HG02852 (cell line): ENCODE data around the gene EPHA4.

Experiments used
- ATAC-seq: cut with Tn5 transposase; IDR thresholded peaks from one replicate; pipeline ENCODE4 v1.9.1; 2021; ENCODE audit warnings: mild to moderate bottlenecking, moderate library complexity; ENCODE audit not compliant: unreplicated experiment

The EPHA4 gene

DNA sequence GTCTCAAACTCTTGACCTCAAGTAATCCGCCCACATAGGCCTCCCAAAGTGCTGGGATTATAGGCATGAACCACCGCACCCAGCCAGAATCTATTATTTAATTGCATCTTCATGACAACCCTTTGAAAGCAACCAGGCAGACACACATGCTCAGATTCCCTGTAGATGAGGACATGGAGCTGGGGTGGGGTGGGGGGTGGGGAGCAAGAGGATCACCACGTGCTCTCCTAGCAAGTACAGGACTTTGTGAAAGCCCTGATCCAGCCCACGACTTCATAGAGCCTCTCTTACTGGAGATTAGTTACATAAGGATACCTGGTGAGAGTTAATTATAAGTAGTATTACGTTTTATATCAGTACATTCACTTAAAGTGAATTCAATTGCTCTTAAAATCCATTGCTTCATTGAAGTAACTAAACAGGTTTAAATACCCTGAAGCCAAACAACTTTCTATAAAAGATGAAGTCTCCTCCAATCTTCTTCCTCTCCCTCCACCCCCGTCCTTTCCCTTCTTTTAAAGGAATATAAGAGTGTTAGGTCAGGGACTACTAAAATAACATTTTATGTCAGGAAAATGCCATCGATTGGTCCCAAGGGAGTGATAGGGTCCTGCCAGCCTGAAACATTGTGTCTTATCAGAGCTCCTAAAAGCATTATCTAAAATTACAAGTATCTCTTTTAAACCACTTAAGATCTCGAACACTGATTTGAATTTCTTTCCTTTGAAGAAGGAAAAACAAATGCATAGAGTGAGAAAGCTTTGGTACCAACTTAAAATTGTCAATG is 123.9 kb downstream of the EPHA4 start:
- no peak for ATAC-seq

DNA sequence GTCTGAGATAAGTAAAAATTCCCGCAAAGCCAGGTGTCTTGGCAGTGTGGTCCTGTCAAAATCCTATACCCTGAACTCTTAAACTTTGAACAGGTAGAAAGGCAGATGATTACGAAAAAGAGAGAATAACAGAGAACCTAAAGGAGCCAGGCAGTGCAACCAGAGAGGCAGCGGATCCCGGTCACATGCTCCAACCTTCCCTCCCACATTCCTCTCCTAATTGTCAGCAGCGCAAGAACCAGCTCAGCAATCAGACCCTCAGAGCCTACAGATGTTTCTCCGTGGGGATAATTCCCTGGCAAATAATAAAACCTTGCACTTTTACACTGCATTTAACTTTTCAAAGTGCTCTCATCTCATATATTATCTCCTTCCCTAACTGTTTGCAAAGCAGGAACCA is 124.8 kb downstream of the EPHA4 start:
- ATAC-seq: no peak

DNA sequence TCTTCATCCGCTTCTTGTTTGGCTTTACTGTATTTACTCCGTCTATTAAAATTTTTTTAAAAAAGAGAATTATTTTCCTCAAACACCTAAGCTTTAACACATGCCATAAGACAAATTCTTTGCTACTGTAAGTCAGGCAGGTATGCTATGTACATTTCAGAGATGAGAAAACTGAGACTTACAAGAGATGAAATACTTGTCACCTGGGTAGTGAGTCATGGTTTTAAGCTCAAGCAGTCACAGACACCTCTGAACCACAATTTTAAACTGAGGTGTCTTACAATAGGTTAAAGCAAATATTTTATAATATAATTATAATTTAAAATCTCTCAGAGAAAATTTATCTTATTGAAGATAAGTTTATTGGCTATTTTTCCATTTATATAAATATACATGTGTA is 126.0 kb downstream of the EPHA4 start:
- no peak for ATAC-seq

DNA sequence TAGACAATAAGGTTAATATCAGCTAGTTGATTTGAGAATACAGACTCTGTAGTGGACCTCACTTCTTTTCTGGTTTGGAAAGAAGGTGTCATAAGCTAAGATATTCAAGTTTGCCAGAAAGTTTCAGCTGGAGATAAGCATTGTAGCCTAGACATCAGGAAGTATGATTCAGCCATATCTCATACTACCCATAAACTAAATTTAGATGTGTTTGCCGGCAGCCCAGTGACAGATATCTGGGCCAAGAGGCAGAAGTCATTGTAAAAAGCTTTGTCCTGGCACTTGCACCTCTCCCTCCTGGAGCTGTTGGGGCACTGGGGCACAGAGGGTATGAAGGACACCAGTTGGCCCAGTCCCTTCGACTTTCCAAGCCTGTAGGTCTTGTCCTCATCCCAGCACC is 128.0 kb downstream of the EPHA4 start:
- ATAC-seq: no peak

- no peak for ATAC-seq
Observed at GRCh38 chr2:221443645-221444044, 128.5 kb downstream of the EPHA4 start.

DNA sequence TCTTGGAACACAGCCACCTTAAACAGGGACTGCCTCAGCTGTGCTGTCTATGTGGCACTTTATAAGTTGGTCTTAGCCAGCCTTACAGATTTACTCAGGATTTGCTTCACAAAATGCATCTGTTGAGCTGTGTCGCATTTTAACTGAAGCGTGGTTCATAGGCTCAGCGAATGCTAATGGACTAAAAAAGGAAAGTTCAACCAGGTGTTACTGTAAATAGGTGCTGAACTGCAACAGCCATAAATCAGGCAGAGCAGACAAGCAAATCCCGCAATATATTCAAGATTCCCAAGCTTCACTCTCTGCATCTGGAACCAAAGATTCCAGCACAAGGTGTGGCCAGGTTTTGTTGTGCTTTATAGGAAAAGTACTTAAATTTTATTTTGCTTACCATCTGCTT is 130.0 kb downstream of the EPHA4 start:
- no peak for ATAC-seq

- no peak for ATAC-seq
Observed at GRCh38 chr2:221439761-221440479, 132.2 kb downstream of the EPHA4 start.

DNA sequence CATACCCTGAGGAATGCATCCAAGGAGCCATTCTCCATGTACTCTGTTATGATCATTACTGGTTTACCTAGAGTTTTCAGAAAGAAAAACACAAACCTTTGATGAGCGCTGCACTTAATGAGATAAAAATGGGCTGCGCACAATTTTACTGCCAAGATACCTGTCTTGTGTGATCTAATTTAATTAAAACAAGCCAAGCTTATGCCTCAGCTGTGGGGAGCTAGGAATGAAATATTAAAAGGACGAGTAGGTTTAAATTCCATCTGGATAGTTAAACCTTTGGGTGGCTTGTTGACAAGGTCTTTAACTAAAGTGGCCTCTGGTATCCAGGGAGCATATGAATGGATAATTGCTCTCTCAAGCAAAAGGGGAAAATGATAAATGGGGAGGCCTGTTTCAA is 135.0 kb downstream of the EPHA4 start:
- ATAC-seq: no peak

- ATAC-seq: no peak
Observed at GRCh38 chr2:221435171-221435570, 136.9 kb downstream of the EPHA4 start.

DNA sequence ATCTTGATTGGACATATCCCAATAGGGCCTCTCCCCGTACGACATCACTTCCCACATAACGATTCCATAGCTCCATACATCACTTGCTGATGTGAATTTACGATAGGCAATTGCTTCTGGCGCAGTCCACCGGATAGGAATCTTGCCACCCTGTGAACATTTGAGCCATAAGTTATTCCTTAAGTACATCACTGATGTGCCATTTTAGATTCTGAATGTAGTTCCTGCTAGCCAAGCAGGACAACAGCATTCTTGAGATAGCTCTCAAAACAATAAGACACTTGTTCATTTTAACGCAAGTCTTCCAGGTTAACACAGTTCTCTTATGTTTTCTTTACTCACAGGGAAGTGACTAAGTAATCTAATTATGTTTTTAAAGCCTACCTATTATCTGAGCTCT is 138.0 kb downstream of the EPHA4 start:
- no peak for ATAC-seq

DNA sequence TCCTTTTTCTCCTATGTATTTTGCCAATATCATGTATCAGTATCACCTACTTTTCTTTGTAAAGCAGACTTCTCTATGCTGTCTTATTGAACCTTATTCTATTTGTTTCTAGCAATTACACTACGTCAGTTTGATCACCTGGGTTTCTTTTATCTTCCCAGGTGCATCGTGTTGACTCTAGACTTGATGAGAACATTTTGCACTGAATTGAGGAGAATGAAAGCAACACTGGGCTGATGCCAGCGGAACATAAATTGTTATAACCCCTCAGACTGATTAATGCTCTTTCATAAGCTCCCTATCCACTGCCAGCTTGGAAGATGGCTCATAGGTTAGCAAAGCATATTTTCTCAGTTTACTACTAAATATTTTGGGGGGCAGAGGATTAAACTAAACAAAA is 140.6 kb downstream of the EPHA4 start:
- ATAC-seq: no peak

GRCh38 chr2:221429741-221430491 is 142.2 kb downstream of the EPHA4 start:
- ATAC-seq: no peak

- ATAC-seq: no peak
Observed at GRCh38 chr2:221428896-221429295, 143.2 kb downstream of the EPHA4 start.

GRCh38 chr2:221426929-221427328 is 145.2 kb downstream of the EPHA4 start:
- no peak for ATAC-seq

DNA sequence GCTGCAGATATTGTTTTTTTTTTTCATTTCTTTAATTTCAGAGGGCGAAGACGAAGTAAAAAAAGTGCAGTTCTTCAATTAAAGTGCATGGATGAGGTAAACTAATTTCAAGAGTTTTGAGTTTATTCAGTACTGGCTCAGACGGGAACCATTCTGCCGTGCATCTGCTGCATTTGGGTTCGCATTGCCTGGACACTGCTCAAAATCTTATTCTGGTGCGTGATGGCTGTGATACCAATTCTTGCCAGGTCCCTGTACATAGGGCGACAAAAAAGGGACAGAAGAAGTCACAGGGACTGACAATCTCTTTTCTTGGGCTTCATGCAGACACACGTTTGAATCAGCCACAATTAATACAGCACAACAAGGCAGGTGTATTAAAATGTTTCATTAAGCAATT is 146.2 kb downstream of the EPHA4 start:
- ATAC-seq: no peak

DNA sequence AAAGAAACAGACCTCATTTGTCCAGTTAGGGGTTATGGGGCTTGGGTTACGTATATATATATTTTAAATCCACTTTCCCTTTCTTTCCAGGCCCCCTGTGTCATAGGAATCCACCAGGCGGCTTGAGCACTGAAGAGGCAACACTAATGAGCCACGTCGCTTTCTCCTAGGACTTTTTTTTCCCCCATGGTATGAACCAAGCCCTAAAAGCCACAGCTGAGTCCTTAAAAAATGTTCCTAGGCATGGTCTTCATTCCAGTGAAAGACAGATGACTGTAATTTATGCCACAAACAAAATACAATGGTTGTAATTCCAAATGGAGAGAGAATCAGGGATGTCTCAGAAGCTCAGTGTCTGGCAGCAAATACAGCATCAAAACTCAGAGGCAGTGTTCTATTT is 146.8 kb downstream of the EPHA4 start:
- ATAC-seq: no peak

DNA sequence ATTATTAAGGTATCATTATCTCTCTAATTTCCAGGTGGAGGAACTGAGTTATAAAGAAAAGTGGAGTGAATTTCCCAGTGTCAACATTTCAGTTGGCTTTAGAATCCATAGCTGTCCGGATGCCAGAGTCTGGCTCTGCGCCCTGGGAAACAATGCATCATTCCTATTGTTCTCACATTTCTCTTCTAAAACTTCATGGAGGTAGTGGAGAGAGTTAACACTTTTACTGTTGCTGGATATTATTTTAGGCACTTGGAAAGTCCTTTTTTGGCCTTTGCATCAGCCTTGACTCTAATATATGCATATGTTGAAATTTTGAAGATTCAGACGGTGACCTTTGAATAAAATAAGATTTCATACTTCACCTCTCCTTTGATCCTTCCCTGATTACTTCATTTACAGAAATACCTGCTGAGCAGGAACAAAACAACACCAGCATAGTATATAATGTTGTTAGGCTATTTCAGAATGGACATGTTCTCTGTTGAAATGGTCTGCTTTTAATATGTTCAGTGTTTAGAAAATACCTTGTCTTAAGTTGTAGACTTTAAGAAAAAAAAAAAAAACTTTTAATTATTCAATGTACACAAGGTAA is 148.8 kb downstream of the EPHA4 start:
- ATAC-seq: no peak

DNA sequence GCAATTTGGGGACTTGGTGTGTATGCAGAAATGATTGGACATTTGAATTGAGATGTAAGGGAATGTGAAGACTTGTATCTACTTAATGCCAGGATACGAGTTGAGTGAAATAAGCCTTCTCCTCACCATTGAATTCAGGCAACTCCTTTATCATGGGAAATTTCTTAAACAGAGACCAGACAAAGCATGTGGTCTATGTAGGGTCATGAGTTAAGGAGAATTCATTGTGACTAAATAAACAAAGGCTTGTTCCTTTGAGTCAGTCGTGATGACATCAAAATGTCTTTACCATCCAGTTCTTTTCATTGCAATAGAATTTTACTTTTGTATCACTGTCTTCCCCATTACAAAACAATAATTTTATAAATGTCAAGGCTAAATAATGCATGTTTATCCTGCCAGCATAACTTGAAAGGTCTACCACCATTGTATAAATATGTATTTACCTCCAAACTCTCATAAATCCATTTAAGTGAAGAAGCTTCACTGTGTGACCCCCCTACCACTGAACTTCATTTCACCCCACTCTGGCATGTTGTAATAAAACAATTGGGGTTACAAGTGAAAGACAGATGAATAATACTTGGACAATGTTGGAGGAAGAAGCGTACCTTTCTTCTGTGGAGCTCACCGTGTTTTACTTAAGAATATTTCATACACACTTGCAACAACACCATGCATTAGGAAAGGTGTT is 149.4 kb downstream of the EPHA4 start:
- no peak for ATAC-seq

DNA sequence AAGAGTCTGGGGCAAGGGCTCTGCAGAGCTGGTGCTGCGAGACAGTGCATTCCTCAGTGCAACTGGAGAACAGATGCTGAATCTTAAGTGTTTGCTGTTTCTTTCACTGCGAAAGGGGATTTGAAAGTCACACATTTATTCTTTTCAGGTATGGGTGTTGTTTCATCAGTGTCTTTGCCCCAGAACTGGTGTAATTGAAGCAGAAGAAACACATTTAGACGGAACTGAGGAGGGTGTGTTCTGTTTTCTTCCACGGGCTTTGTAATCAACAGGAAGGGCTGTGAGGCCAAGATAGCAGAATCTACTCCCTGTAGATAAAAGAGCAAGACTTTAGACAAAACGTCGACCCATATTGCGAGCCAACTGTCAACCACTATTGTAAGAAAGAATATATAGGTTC is 151.9 kb downstream of the EPHA4 start:
- no peak for ATAC-seq

- ATAC-seq: no peak
Observed at GRCh38 chr2:221415789-221416188, 156.3 kb downstream of the EPHA4 start.

- no peak for ATAC-seq
Observed at GRCh38 chr2:221412978-221413377, 159.1 kb downstream of the EPHA4 start.
